Cerebellar cortex (tissue), 1 donor: ENCODE results near the gene PLA2G15.
"Not testable (repeated sequence)": the region's sequence is repeated elsewhere in the genome, so short reads cannot be mapped to it uniquely, and the experiment has no call there.

Experiments
- DNase-seq: peaks from one replicate; pipeline ENCODE4 v3.0.0-alpha.2; 2015; ENCODE audit warnings: low spot score

Gene PLA2G15

DNA sequence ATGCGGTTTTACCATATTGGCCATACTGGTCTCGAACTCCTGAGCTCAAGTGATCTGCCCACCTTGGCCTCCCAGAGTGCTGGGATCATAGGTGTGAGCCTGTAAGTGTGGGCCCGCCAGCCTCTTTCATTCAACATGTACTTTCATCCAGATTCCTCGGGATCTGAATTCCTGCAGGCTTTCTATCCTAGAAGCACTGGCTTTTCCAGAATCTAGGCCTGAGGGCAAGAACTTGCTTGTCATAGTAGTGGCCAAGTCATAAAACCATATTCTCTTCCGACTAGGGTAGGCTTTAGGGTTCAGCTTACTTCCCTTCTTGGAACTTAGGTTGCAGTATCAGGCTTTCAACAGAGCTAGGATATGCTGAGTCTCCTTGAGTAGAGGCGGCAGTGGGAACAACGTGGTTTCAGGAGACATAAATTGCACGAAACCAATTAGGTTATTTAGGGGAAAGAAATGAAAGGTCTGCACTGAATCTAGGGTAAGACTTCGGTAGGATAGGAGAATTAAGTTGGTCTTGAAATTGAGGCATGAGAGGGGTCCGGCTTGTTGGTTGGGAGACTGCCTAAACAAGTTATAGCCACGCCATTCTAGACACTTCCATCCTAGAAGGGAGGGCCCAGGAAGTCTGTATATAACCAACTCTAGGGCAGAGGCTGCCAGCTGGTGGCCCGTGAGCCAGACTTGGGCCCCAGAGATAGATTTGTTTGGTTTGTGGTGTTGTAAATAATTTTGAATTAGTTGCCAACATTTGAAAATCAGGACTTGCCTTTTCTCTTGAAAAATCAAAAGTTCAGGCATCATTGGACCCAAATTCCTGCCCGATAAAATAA, 34.8 kb downstream of the PLA2G15 start:
- no peak for DNase-seq

DNA sequence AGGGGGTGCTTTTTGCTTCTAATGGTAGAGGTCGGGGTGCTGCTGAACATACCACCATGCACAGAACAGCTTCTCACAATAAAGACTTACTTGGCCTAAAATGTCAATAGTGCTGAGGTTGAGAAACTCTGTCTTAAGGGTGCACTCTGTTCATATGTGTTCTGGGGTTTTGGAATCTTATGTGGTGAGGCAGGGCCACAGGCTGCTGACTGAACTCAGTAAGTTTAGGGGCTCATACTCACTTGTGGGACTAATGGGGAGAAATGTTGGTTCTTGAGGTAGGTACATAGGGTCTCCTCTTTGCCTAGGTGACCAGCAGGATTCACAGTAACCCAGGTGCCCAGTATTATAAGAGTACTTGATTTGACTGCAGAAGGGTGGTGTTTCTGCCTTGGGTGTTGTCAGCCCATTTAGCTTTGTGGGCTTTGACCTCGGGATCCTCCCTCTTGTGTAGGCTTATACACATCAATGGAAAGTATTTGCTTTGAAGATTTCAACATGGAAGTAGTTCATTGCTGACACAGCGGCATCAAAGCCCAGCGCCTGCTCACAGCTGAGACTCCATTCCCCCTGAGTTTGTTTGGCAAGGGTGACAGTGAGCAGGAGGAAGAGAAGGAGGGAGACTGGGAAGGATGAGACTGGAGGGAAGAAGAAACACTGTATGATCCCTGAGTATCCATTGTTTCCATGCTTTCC, 36.3 kb downstream of the PLA2G15 start:
- DNase-seq: no peak

DNA sequence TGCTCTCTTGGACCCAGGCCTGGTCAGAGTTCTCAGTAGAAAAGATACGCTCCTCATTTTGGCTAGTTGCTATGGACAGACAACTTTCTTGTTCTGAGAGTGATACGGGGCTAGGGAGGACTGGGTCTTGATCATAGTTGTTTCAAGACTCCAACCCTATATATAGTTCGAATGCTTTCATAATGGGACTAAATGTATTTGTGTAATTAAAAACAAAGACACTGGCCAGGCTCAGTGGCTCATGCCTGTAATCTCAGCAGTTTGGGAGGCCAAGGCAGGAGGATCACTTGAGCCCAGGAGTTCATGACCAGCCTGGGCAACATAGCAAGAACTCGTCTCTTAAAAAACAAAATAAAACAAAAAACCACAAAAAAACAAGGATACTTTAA, 36.9 kb downstream of the PLA2G15 start:
- DNase-seq: no peak

DNA sequence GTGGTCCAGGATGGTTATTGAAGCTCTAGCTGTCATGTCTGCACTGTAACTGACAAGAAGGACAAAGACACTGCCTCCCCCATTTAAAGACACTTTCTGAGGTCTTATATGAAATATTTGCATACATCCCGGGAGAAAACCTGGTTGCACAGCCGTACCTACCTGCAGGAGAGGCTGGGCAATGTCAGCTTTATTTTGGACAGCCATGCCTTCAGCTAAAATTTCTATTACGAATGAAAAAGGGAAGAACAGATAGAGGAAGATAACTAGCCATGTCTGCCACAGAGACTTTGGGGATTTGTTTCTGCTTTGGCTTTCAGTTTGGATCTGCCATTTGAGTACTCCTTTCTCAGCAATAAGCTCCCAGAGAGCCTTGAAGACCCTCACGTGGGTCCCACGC, 38.2 kb downstream of the PLA2G15 start:
- DNase-seq: no peak

DNA sequence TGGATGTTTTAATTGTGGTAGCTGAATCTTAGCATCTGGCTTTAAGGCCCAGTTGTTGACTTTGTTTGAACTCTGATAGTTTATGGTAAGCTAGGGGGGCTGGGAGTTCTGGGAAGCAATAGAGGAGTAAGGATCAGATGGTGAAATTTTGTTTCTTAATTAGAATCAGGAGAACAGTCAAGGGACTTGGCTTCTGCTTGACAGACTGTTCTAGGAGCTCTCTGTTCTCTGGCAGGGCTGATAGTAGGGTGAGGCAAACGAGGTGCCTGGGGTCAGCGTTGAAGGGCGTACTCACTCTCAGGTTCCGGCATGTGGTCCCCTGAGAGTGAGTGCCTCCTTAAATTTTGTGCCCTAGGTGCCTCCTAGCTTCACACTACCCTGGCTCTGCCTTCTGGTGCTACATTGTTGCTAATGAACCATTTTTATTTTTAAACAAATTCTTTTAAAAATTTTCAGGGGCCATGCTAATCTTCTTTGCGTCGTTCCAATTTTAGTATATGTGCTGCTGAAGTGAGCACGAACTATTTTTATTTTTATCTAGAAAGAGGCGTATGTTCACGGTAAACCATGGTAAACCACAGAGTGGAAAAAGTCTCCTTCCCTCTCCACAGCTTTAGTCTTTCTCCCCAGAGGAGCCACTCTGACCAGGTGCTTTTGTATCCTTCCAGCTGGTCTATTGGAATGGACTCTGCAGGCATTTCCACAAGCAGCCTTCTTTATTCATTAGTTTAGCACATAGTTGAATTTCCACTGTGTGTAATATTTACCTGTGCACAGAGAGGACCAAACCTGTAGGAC, 38.8 kb downstream of the PLA2G15 start:
- DNase-seq: no peak

GRCh38 chr16:68284847-68285246, 39.7 kb downstream of the PLA2G15 start:
- DNase-seq: no peak

DNA sequence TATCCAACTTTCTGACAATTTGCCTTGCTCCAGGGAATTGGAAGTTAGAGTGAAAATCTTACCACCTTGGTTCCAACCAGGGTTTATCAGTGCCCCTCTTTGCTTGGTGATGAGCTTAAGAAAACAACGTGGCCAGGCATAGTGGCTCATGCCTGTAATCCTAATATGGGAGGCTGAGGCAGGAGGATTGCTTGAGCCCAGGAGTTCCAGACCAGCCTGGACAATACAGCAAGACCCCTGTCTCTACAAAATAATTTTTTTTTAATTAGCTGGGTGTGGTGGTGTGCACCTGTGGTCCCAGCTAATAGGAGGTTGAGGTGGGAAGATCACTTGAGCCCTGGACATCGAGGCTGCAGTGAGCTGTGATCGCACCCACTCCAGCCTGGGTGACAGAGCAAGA, 40.5 kb downstream of the PLA2G15 start:
- no peak for DNase-seq

GRCh38 chr16:68286153-68287074, 41.2 kb downstream of the PLA2G15 start:
- no peak for DNase-seq

- no peak for DNase-seq
Measured at GRCh38 chr16:68287276-68288251, 42.4 kb downstream of the PLA2G15 start.

DNA sequence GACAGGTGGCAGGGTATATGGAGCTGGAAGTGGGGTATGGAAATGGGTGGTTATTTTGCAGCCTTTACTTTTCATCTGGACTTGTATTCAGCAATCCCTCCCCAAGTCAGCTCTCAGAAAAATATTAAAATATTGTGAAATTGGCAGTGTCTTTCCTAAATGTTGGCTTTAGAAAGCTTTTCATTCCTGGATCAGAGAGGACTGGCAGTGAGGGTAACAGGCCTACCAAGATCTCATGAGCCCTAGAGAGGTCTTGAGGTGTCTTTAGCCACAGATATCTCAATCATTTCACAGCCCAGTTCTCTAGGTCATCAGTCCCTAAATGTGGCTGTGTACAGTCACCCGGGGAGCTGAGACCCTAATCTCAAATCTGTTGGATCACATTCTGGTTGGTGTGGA, 43.1 kb downstream of the PLA2G15 start:
- DNase-seq: no peak

DNA sequence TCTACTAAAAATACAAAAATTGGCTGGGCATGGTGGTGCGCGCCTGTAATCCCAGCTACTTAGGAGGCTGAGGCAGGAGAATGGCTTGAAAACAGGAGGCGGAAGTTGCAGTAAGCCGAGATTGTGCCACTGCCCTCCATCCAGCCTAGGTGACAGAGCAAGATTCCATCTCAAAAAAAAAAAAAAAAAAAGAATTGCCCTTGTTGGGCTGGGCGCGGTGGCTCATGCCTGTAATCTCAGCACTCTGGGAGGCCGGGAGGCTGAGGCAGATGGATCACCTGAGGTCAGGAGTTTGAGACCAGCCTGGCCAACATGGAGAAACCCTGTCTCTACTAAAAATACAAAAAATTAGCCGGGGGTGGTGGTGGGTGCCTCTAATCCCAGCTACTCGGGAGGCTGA, 43.6 kb downstream of the PLA2G15 start:
- DNase-seq: not testable (repeated sequence)

- no peak for DNase-seq
Measured at GRCh38 chr16:68289202-68289601, 44.0 kb downstream of the PLA2G15 start.

DNA sequence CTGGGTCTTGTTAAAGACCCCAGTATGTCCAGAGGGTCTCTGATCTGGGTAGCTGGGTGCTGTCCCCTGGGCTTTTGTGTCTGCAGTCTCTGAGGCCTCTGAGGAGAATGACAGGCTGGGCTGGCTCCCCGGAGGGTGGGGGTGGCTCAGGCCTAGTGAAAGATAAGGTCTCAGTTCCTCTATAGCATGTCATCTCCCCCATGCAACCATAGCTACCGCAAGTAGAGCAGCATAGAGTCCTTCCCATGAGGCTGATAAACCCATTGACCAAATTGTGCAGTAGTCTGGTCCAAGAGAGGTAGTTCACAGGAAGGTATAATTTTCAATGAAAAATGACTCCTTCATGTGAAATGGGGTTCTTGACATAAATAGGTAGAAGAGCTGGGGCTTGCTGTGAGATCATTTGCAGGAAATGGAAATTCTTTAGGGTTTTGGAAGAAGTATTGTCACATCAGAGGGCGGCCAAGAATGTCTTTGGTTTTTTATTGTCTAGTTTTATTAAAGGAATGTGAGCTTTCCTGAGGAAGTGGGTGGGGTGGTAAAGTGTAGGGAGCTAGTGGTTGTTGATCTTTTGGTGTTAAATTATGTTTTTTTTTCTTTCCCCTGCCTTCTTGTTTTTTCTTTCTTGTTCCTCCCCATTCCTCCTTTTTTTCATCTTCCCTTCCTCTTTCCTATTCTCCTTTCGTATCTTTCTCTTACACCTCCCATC, 44.6 kb downstream of the PLA2G15 start:
- DNase-seq: no peak

DNA sequence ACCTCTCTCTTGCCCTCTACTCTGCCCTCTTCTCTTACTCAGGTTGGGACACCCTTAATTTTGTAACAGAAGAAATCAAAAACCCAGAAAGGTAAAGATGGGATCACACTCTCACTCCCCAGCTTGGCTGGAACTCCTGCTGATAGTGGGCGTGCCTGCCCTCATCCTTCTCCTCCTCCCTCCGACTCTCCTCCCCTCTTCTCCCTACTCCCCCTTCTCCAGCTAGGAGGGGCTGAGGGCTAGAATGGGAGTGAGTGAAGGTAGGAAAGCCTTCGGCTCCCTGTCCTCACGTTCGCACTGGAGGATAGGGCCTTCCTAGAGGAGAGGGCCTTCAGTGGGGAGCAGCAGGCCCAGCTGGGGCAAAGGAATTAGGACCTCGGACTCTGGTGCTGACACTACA, 45.3 kb downstream of the PLA2G15 start:
- DNase-seq: no peak

DNA sequence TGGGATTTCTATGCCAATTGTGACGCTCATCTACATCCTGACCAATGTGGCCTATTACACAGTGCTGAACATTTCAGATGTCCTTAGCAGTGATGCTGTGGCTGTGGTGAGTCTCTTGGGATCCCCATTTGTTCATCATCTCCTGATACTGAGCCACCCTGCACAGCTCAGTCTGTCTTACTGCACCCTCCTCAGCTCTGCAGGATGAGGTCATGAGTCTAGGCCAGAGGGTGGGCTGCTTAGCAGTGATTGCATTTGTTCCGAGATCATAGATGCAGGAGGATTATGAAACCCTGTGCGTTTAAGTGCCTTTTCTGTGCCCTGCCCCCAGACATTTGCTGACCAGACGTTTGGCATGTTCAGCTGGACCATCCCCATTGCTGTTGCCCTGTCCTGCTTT, 46.1 kb downstream of the PLA2G15 start:
- no peak for DNase-seq

DNA sequence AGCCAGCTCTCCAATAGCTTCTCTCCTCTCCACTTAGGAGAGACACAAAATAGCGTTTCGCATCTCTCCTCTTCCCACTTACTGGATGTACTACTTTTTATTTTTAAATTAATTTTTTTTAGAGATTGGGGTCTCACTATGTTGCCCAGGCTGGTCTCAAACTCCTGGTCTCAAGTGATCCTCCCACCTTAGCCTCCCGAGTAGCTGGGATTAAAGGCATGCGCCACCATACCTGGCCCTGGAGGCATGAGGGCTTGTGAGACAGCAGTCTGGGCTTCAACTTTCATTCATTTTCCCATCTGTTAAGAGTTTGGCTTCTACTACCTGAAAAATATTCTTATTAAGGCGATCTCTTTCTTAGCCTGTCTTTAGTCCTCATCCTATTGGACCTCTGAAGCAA, 47.3 kb downstream of the PLA2G15 start:
- DNase-seq: no peak

- DNase-seq: no peak
Measured at GRCh38 chr16:68296291-68296690, 51.1 kb downstream of the PLA2G15 start.

DNA sequence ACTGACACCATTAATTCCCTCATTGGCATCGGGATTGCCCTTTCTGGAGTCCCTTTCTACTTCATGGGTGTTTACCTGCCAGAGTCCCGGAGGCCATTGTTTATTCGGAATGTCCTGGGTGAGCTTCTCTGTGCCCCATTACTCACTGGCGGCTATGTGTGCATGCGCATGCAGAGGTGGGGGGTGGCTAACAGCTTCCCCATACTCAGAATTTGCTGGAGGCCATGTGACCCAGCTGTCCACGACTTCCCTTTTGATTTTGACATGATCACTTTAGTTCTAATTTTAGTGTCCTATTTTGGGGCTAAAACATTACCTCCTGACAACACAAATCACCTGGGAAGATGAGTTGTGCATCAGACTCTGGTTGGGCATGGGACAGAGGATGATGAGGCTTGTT, 51.5 kb downstream of the PLA2G15 start:
- no peak for DNase-seq

DNA sequence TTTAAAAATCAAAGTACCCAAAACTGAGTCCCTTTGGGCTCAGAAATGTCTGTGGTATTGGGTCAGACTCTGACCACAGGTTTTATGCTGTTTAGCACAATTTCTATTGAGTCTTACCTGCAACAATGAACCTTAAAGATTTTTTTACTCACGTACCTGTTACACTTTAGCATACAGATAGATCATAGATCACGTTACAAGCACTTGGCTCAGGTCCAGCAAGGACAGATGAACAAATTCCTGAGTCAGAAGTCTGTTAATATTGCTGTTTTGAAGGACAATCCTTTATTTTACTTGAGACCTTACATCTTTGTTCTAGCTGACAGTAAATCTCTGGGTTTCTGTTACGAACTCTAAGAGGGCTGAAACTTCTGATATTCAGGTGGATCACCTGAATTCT, 52.7 kb downstream of the PLA2G15 start:
- peak; percentile 19 for DNase-seq

- no peak for DNase-seq
Measured at GRCh38 chr16:68298312-68298711, 53.1 kb downstream of the PLA2G15 start.
